ENCODE data around the gene TRIM24.

Gene TRIM24

DNA sequence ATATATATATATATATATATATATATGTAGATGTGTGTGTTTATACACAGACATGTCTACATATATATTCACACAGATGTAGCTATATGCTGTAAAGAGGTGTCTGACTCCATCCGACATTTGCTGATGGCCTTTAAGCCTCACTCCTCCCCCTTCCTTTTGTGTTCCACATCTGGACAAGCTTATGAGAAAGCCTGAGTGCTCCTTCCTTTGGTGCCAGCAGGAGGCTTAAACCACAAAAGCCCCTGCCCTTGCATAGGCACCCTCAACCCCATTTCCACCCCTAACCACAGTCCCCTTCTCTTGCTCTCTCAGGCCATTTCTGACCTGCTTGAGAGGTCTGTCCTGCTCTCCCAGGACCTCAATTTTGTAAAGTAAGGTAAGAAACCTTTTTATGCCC lies 142.4 kb downstream of the TRIM24 start:
- Histone ChIP-seq H3F3A (ENCODE audit: insufficient read depth, low read length) (no peaks in the 10 kb centered on the region), H3K4me1 (ENCODE audit: insufficient read depth, low read length, severe bottlenecking) (no peaks in the 10 kb centered on the region), H3K4me2 (ENCODE audit: low read length) (no peak overlapping the region), H2AFZ (ENCODE audit: low read length) (no peak overlapping the region), H3K79me2 (ENCODE audit: insufficient read depth, low read length) (no peaks in the 10 kb centered on the region), H4K20me1 (ENCODE audit: insufficient read depth, low read length) (no peaks in the 10 kb centered on the region), H3K9me2 (ENCODE audit: low read depth, low read length) (no peaks in the 10 kb centered on the region), H3K27ac (ENCODE audit: low read depth, low read length, poor library complexity, severe bottlenecking) (no peak overlapping the region), H3K36me3 (ENCODE audit: insufficient read depth, low read length) (no peaks in the 10 kb centered on the region), H3K4me3 (ENCODE audit: low read depth, low read length, poor library complexity, severe bottlenecking) (no peak overlapping the region), H3K9me3 (ENCODE audit: low read length) (no peaks in the 10 kb centered on the region), H3K9ac (ENCODE audit: low read length) (no peak overlapping the region), H3K27me3 (ENCODE audit: insufficient read depth, low read length) (no peaks in the 10 kb centered on the region)
- no peak for TF ChIP-seq EZH2 (IDR thresholded peaks at IDR 0.05; ENCODE audit: borderline replicate concordance, low read length)
- TF ChIP-seq CTCF (IDR thresholded peaks at IDR 0.05; ENCODE audit: low read length), result no peak

DNA sequence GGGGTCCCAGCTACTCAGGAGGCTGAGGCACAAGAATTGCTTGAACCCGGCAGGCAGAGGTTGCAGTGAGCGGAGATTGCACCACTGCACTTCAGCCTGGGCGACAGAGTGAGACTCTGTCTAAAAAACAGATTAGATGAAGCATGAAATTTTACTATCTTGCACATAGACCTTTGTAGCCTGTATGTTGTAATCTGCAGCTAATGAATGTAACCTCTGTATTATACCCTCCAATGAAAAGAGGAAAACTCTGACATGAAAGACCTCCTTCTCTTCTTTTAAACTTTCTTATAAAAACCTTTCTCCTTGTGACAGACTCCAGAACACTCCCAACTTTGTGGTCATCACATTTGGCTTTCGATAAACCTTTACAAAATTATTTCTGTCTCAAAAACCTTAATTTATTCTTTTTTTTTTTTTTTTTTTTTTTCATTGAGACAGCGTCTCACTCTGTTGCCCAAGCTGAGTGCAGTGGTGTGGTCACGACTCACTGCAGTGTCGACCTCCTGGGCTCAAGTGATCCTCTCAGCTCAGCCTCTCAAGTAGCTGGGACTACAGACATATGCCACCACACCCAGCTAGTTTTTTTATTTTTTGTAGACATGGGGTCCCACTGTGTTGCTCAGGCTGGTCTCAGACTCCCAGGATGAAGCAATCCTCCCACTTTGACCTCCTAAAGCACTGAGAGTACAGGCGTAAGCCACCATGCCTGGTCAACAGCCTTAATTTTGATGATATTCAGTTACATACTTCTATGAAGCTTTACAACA lies 143.7 kb downstream of the TRIM24 start:
- no peak overlapping the region for H3K9ac ChIP-seq (ENCODE audit: low read length)
- no peaks in the 10 kb centered on the region for H3K79me2 ChIP-seq (ENCODE audit: insufficient read depth, low read length)
- H3K9me3 ChIP-seq (ENCODE audit: low read length), result no peaks in the 10 kb centered on the region
- no peaks in the 10 kb centered on the region for H4K20me1 ChIP-seq (ENCODE audit: insufficient read depth, low read length)
- no peaks in the 10 kb centered on the region for H3K27me3 ChIP-seq (ENCODE audit: insufficient read depth, low read length)
- no peaks in the 10 kb centered on the region for H3K36me3 ChIP-seq (ENCODE audit: insufficient read depth, low read length)
- H3K9me2 ChIP-seq (ENCODE audit: low read depth, low read length), result no peaks in the 10 kb centered on the region
- H3F3A ChIP-seq (ENCODE audit: insufficient read depth, low read length), result no peaks in the 10 kb centered on the region
- no peaks in the 10 kb centered on the region for H3K4me1 ChIP-seq (ENCODE audit: insufficient read depth, low read length, severe bottlenecking)
- H3K27ac ChIP-seq (ENCODE audit: low read depth, low read length, poor library complexity, severe bottlenecking), result no peak overlapping the region
- no peak overlapping the region for H3K4me2 ChIP-seq (ENCODE audit: low read length)
- no peak for TF ChIP-seq EZH2 (IDR thresholded peaks at IDR 0.05; ENCODE audit: borderline replicate concordance, low read length)
- no peak for TF ChIP-seq CTCF (IDR thresholded peaks at IDR 0.05; ENCODE audit: low read length)
- no peak overlapping the region for H3K4me3 ChIP-seq (ENCODE audit: low read depth, low read length, poor library complexity, severe bottlenecking)
- no peak overlapping the region for H2AFZ ChIP-seq (ENCODE audit: low read length)

GRCh38 chr7:138606236-138606635 lies 146.2 kb downstream of the TRIM24 start:
- H3K27ac ChIP-seq (ENCODE audit: low read depth, low read length, poor library complexity, severe bottlenecking), result no peak overlapping the region

More at GRCh38 chr7:138606236-138606635, 146.2 kb downstream of the TRIM24 start:
- H3K9me3 ChIP-seq (ENCODE audit: low read length), result no peaks in the 10 kb centered on the region
- no peaks in the 10 kb centered on the region for H4K20me1 ChIP-seq (ENCODE audit: insufficient read depth, low read length)
- H2AFZ ChIP-seq (ENCODE audit: low read length), result no peak overlapping the region
- H3K4me3 ChIP-seq (ENCODE audit: low read depth, low read length, poor library complexity, severe bottlenecking), result no peak overlapping the region
- H3F3A ChIP-seq (ENCODE audit: insufficient read depth, low read length), result no peaks in the 10 kb centered on the region
- H3K4me2 ChIP-seq (ENCODE audit: low read length), result no peak overlapping the region
- no peaks in the 10 kb centered on the region for H3K27me3 ChIP-seq (ENCODE audit: insufficient read depth, low read length)
- no peaks in the 10 kb centered on the region for H3K4me1 ChIP-seq (ENCODE audit: insufficient read depth, low read length, severe bottlenecking)
- H3K79me2 ChIP-seq (ENCODE audit: insufficient read depth, low read length), result no peaks in the 10 kb centered on the region
- no peak overlapping the region for H3K9ac ChIP-seq (ENCODE audit: low read length)
- no peaks in the 10 kb centered on the region for H3K36me3 ChIP-seq (ENCODE audit: insufficient read depth, low read length)
- no peaks in the 10 kb centered on the region for H3K9me2 ChIP-seq (ENCODE audit: low read depth, low read length)
- TF ChIP-seq CTCF (IDR thresholded peaks at IDR 0.05; ENCODE audit: low read length), result no peak
- no peak for TF ChIP-seq EZH2 (IDR thresholded peaks at IDR 0.05; ENCODE audit: borderline replicate concordance, low read length)
